GM12875 (cell line): ENCODE measurements around the gene IGSF3.

Experiments
- H3K4me3 ChIP-seq: one replicate; pipeline ENCODE4 v1.5.1; 2011; ENCODE audit warnings: low read depth, low read length, control low read depth
- CTCF ChIP-seq: IDR thresholded peaks from 2 replicates; pipeline ENCODE4 v1.5.1; 2011; ENCODE audit warnings: low read depth, mild to moderate bottlenecking, control low read depth, inconsistent platforms, low read length, moderate library complexity, borderline replicate concordance; ENCODE audit not compliant: insufficient read depth

The IGSF3 gene

DNA sequence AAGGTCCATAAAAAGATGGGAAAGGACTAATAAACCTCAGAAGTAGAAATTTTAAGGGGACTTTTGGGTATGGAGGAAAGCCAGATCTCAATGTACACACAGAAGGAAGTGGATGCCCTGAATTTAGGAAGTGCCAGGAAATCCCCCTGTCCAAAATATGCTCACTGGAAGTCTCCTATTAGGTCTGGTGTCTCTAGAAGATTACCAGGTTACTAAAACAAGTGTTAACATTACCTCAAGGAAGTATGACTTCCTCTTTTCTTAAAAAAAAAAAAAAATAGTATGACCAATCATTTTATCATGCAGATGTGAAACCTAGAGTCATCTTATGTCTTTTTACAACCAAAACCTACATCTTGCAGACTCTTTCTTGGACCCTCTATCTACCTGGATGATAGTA is 127.4 kb downstream of the IGSF3 start:
- H3K4me3 ChIP-seq, result no peak overlapping the region
- no peak for TF ChIP-seq CTCF

GRCh38 chr1:116538544-116538943 is 129.0 kb downstream of the IGSF3 start:
- no peak overlapping the region for H3K4me3 ChIP-seq
- no peak for TF ChIP-seq CTCF

- no peak overlapping the region for H3K4me3 ChIP-seq
- TF ChIP-seq CTCF, result no peak
Observed at GRCh38 chr1:116537898-116538297, 129.6 kb downstream of the IGSF3 start.

DNA sequence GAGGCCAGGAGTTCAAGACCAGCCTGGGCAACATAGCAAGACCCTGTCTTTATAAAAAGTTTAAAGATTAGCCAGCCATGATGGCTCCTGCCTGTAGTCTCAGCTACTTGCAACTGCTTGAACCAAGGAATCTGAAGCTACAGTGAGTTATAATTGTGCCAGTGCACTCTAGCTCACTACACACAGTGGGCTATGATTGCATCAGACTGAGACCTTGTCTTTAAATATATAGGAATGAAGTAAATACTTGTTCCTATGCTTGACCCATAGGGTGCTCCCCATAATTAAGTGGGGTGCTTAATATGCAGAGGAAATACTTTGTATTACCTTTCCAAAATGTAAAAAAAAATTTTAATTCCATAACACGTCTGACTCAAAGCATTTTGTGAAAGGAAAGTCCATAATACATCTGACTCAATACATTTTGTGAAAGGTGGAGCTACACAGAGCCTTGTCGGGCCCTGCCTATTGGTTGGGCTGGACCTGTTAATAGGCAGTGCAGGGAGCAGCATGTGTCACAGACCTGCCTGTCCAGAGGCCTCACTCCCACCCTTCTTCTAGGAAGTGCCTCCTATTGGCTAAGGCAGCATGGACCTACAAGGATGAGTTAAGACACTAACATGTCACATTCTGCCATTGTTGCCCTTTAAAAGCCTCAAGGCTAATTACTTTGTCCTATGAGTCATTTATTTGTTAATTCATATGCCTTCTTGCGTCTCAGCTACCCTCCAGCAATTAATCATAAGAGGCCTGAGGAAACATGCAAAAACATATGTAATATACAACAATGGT is 130.3 kb downstream of the IGSF3 start:
- H3K4me3 ChIP-seq, result no peak overlapping the region
- no peak for TF ChIP-seq CTCF

DNA sequence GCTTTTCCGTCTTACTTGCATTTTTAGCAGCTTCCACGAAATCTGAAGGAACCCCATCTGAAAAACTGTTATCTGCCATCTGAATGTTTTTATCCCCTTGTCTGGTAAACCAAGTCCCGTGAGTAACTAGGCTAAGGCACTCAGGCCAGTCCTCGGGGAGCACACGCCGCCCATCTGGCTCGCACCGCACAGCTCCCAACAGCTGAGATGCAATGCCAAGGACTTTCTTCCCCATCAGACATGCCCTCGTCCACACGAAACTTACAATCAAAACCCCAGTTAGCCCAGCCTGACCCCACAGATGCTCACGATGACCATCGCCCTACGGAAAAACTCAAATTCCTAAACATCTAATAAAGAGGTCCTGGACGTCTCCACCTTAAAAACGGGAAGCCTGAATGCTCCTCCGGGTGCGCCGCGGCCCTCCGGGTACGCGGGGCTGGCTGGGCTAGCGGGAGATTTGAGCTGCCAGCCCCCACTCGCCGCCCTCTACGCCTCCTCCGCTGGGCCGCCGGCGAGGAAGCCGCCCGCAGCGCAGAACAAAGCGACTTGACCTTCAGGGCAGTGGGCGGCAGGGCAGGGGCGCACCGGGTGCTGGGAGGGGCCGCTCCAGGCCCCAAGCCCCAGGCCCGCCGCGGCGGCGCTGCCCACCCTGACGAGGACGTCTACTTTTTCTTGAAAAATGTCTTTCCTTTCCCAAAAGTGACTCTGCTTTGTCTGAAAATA is 133.4 kb downstream of the IGSF3 start:
- no peak for TF ChIP-seq CTCF
- H3K4me3 ChIP-seq, result no peak overlapping the region

GRCh38 chr1:116533429-116533820 is 134.1 kb downstream of the IGSF3 start:
- H3K4me3 ChIP-seq, result no peak overlapping the region
- no peak for TF ChIP-seq CTCF
